Hepatocyte (in vitro differentiated cells): Measurements from ENCODE around the gene OR1E2. TPM values are rescaled to one million over a fixed set of nuclear protein-coding genes. Genes with fewer than 3 reads are reported as not detected.

Experiments used
- DNase-seq: peaks from one replicate; pipeline ENCODE4 v3.0.0-alpha.2; 2016; ENCODE audit warnings: low spot score
- H2AFZ ChIP-seq: fragments of 200-600 bp; sonication (generic); 2 replicates; pipeline ENCODE4 v1.6.0; 2016; ENCODE audit warnings: antibody characterized with exemption, mild to moderate bottlenecking
- H3K27ac ChIP-seq: fragments of 200-600 bp; sonication (generic); 2 replicates; pipeline ENCODE4 v1.5.1; 2016; ENCODE audit warnings: mild to moderate bottlenecking
- H3K27me3 ChIP-seq: fragments of 200-600 bp; sonication (generic); 2 replicates; pipeline ENCODE4 v1.6.1; 2016
- H3K36me3 ChIP-seq: fragments of 200-600 bp; sonication (generic); replicated peaks from 2 replicates; pipeline ENCODE4 v1.5.1; 2016; ENCODE audit warnings: low read depth; ENCODE audit not compliant: insufficient read depth
- H3K4me1 ChIP-seq: fragments of 200-600 bp; sonication (generic); 2 replicates; pipeline ENCODE4 v1.5.1; 2016; ENCODE audit warnings: mild to moderate bottlenecking, moderate library complexity; ENCODE audit not compliant: insufficient read depth
- H3K4me2 ChIP-seq: fragments of 200-600 bp; sonication (generic); 2 replicates; pipeline ENCODE4 v1.6.0; 2016
- H3K4me3 ChIP-seq: fragments of 200-600 bp; sonication (generic); 2 replicates; pipeline ENCODE4 v1.5.1; 2016; ENCODE audit warnings: mild to moderate bottlenecking
- H3K79me2 ChIP-seq: fragments of 200-600 bp; sonication (generic); 2 replicates; pipeline ENCODE4 v1.6.0; 2017; ENCODE audit warnings: mild to moderate bottlenecking
- H3K9me2 ChIP-seq: fragments of 200-600 bp; sonication (generic); replicated peaks from 2 replicates; pipeline ENCODE4 v1.6.0; 2017; ENCODE audit warnings: mild to moderate bottlenecking; ENCODE audit not compliant: insufficient read depth
- H3K9me3 ChIP-seq: fragments of 200-600 bp; sonication (generic); 2 replicates; pipeline ENCODE4 v1.5.1; 2016; ENCODE audit warnings: low read depth, mild to moderate bottlenecking
- H4K20me1 ChIP-seq: fragments of 200-600 bp; sonication (generic); 2 replicates; pipeline ENCODE4 v1.6.0; 2016; ENCODE audit warnings: mild to moderate bottlenecking; ENCODE audit not compliant: insufficient read depth, poor library complexity, severe bottlenecking
- EZH2 ChIP-seq: fragments of 200-600 bp; sonication (generic); IDR thresholded peaks from 2 replicates; pipeline ENCODE4 v1.6.1; 2016; ENCODE audit warnings: antibody characterized with exemption, mild to moderate bottlenecking, borderline replicate concordance
- EZH2phosphoT487 ChIP-seq: fragments of 200-600 bp; sonication (generic); IDR thresholded peaks from one replicate; pipeline ENCODE4 v1.6.1; 2018; ENCODE audit warnings: antibody characterized with exemption, mild to moderate bottlenecking, low read depth, moderate library complexity; ENCODE audit not compliant: unreplicated experiment, severe bottlenecking
- WGBS: methylation state at CpG from one replicate; pipeline ENCODE4 v1.1.6; 2016; ENCODE audit warnings: low lambda C conversion rate; ENCODE audit errors: missing lambda C conversion rate; 5-methylcytosine and 5-hydroxymethylcytosine counted together
- polyA plus RNA-seq: library from polyadenylated mRNA; unstranded; fragments of >200 nt; fragmentation: Nextera tagmentation; extraction: Ambion mirVana; gene quantifications from 2 replicates; pipeline ENCODE4 v1.2.1, GENCODE V29; 2016
- total RNA-seq: library from RNA; depleted of rRNA; stranded (reverse); fragments of >200 nt; gene quantifications from 2 replicates; pipeline ENCODE4 v1.2.3, GENCODE V29; 2014
- TF ChIP-seq, protein P1 (sequence below): fragments of 200-600 bp; sonication (generic); IDR thresholded peaks from 2 replicates; pipeline ENCODE4 v1.5.1; 2016; ENCODE audit warnings: antibody characterized with exemption, mild to moderate bottlenecking; ENCODE audit not compliant: poor library complexity

Gene OR1E2
- total and polyA plus RNA-seq, 2 experiments from 2014 or later, result not detected

DNA sequence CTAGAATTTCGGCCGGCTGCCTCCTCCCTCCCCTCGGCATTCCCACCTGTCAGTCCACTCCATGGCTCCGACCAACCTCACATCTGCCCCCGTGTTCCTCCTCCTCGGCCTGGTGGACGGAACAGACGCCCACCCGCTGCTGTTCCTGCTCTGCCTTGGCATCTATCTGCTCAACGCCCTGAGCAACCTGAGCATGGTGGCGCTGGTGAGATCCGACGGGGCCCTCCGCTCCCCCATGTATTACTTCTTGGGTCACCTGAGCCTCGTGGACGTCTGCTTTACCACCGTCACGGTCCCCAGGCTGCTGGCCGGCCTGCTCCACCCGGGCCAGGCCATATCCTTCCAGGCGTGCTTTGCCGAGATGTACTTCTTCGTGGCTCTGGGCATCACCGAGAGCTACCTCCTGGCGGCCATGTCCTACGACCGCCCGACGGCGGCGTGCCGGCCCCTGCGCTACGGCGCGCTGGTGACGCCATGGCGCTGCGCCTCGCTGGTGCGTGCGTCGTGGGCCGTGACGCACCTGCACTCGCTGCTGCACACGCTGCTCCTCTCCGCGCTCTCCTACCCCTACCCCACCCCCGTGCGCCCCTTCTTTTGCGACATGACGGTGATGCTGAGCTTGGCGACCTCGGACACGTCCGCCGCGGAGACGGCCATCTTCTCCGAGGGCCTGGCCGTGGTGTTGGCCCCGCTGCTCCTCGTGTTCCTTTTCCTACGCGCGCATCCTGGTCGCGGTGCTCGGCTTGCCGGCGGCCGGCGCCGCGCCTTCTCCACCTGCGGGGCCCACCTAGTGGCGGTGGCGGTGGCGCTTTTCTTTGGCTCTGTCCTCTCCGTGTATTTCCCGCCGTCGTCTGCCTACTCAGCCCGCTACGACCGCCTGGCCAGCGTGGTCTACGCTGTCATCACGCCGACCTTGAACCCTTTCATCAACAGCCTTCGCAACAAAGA is 47.5 kb downstream of the OR1E2 start, which contains the start of gene OR3A2:
Gene OR3A2 (minus strand): TSS at position 440 of the 948 bp plus-strand sequence.
- Histone ChIP-seq H3K36me3 (no peaks in the 10 kb centered on the region), H3K4me3 (no peak within 1 kb of the TSS), H3K4me1 (no peaks in the 10 kb centered on the region), H3K9me2 (no peaks in the 10 kb centered on the region), H3K27me3 (no peaks in the 10 kb centered on the region), H3K4me2 (no peak within 1 kb of the TSS), H4K20me1 (no peaks in the 10 kb centered on the region), H3K79me2 (no peaks in the 10 kb centered on the region), H2AFZ (no peak within 1 kb of the TSS), H3K27ac (no peak within 1 kb of the TSS), H3K9me3 (no peaks in the 10 kb centered on the region)
- no peak for TF ChIP-seq EZH2
- TF ChIP-seq, protein P1, sequence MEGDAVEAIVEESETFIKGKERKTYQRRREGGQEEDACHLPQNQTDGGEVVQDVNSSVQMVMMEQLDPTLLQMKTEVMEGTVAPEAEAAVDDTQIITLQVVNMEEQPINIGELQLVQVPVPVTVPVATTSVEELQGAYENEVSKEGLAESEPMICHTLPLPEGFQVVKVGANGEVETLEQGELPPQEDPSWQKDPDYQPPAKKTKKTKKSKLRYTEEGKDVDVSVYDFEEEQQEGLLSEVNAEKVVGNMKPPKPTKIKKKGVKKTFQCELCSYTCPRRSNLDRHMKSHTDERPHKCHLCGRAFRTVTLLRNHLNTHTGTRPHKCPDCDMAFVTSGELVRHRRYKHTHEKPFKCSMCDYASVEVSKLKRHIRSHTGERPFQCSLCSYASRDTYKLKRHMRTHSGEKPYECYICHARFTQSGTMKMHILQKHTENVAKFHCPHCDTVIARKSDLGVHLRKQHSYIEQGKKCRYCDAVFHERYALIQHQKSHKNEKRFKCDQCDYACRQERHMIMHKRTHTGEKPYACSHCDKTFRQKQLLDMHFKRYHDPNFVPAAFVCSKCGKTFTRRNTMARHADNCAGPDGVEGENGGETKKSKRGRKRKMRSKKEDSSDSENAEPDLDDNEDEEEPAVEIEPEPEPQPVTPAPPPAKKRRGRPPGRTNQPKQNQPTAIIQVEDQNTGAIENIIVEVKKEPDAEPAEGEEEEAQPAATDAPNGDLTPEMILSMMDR, result no peak
- TF ChIP-seq EZH2phosphoT487, result no peak
- DNase-seq, result no peak
- WGBS, result 94% methylated on average over 62 of the region's 92 CpGs

Other genes with a start within 250 kb of the OR1E2 start
- not detected in 2 replicates for gene OR1A2, start 236.3 kb downstream of the OR1E2 start, total RNA-seq
- not detected in 2 replicates for gene OR1A2, start 236.3 kb downstream of the OR1E2 start, polyA plus RNA-seq
- gene OR1A1, start 226.2 kb downstream of the OR1E2 start, total RNA-seq, result not detected in 2 replicates
- gene OR1A1, start 226.2 kb downstream of the OR1E2 start, polyA plus RNA-seq, result not detected in 2 replicates
- gene OR3A1, start 135.5 kb downstream of the OR1E2 start, total RNA-seq, result not detected in 2 replicates
- not detected in 2 replicates for gene OR3A1, start 135.5 kb downstream of the OR1E2 start, polyA plus RNA-seq
- gene OR3A2, start 47.5 kb downstream of the OR1E2 start, total RNA-seq, result not detected in 2 replicates
- not detected in 2 replicates for gene OR3A2, start 47.5 kb downstream of the OR1E2 start, polyA plus RNA-seq
- gene OR1E1, start 35.4 kb downstream of the OR1E2 start, total RNA-seq, result not detected in 2 replicates
- gene OR1E1, start 35.4 kb downstream of the OR1E2 start, polyA plus RNA-seq, result not detected in 2 replicates
- not detected in 2 replicates for gene OR3A3, start 22.5 kb downstream of the OR1E2 start, total RNA-seq
- gene OR3A3, start 22.5 kb downstream of the OR1E2 start, polyA plus RNA-seq, result not detected in 2 replicates
- gene SPATA22, start 38.0 kb upstream of the OR1E2 start, total RNA-seq, result not detected in 2 replicates
- not detected in 2 replicates for gene SPATA22, start 38.0 kb upstream of the OR1E2 start, polyA plus RNA-seq
- gene ASPA, start 42.2 kb upstream of the OR1E2 start, total RNA-seq, result 0.27 and 1.2 TPM in 2 replicates
- 0.08 and 0.66 TPM in 2 replicates for gene ASPA, start 42.2 kb upstream of the OR1E2 start, polyA plus RNA-seq
- gene TRPV3, start 124.0 kb upstream of the OR1E2 start, total RNA-seq, result 2.6 and 8.1 TPM in 2 replicates
- 1.4 and 2.5 TPM in 2 replicates for gene TRPV3, start 124.0 kb upstream of the OR1E2 start, polyA plus RNA-seq
- 3.7 and 6.2 TPM in 2 replicates for gene TRPV1, start 175.6 kb upstream of the OR1E2 start, total RNA-seq
- 4.8 and 6.2 TPM in 2 replicates for gene TRPV1, start 175.6 kb upstream of the OR1E2 start, polyA plus RNA-seq
- gene SHPK, start 202.4 kb upstream of the OR1E2 start, total RNA-seq, result 14.1 and 14.9 TPM in 2 replicates
- 9.1 and 11.2 TPM in 2 replicates for gene SHPK, start 202.4 kb upstream of the OR1E2 start, polyA plus RNA-seq
- gene CTNS, start 202.9 kb upstream of the OR1E2 start, total RNA-seq, result 28.1 and 28.7 TPM in 2 replicates
- 23.7 and 26.0 TPM in 2 replicates for gene CTNS, start 202.9 kb upstream of the OR1E2 start, polyA plus RNA-seq
- gene TAX1BP3, start 234.7 kb upstream of the OR1E2 start, total RNA-seq, result 208 and 218 TPM in 2 replicates
- gene TAX1BP3, start 234.7 kb upstream of the OR1E2 start, polyA plus RNA-seq, result 357 and 387 TPM in 2 replicates
- gene EMC6, start 235.0 kb upstream of the OR1E2 start, total RNA-seq, result 40.9 and 42.7 TPM in 2 replicates
- 117 and 130 TPM in 2 replicates for gene EMC6, start 235.0 kb upstream of the OR1E2 start, polyA plus RNA-seq